Stimulated activated CD8-positive, alpha-beta memory T cell treated with anti-CD3 and anti-CD28 coated beads, Interleukin-12 subunit alpha, Interleukin-12 subunit beta, amount 100 ng/mL, for 4 hours (primary cell): ENCODE results near the gene LAMA2.

Experiments
- DNase-seq: peaks from one replicate; pipeline ENCODE4 v3.0.0-alpha.2; 2020; ENCODE audit warnings: low read depth

Gene LAMA2

GRCh38 chr6:129263176-129263575 is 380.2 kb downstream of the LAMA2 start:
- DNase-seq = no peak

- DNase-seq = no peak
Observed at GRCh38 chr6:129264480-129265045, 381.6 kb downstream of the LAMA2 start.

GRCh38 chr6:129267028-129267427 is 384.1 kb downstream of the LAMA2 start:
- no peak for DNase-seq

GRCh38 chr6:129269076-129269475 is 386.1 kb downstream of the LAMA2 start:
- DNase-seq = no peak

GRCh38 chr6:129269891-129270290 is 387.0 kb downstream of the LAMA2 start:
- DNase-seq = no peak

GRCh38 chr6:129270450-129270849 is 387.5 kb downstream of the LAMA2 start:
- no peak for DNase-seq

GRCh38 chr6:129273161-129273560 is 390.2 kb downstream of the LAMA2 start:
- DNase-seq = no peak

- DNase-seq = no peak
Observed at GRCh38 chr6:129276461-129276860, 393.5 kb downstream of the LAMA2 start.

GRCh38 chr6:129276986-129277385 is 394.0 kb downstream of the LAMA2 start:
- DNase-seq = no peak

GRCh38 chr6:129279343-129280292 is 396.7 kb downstream of the LAMA2 start:
- DNase-seq = no peak

GRCh38 chr6:129280293-129280644 is 397.3 kb downstream of the LAMA2 start:
- DNase-seq = no peak

GRCh38 chr6:129280749-129281148 is 397.8 kb downstream of the LAMA2 start:
- peak; percentile 1 for DNase-seq

GRCh38 chr6:129281168-129281796 is 398.3 kb downstream of the LAMA2 start:
- DNase-seq = no peak

GRCh38 chr6:129282019-129282418 is 399.1 kb downstream of the LAMA2 start:
- DNase-seq = no peak

GRCh38 chr6:129284225-129284624 is 401.3 kb downstream of the LAMA2 start:
- no peak for DNase-seq

- no peak for DNase-seq
Observed at GRCh38 chr6:129287231-129288177, 404.6 kb downstream of the LAMA2 start.

GRCh38 chr6:129289442-129289841 is 406.5 kb downstream of the LAMA2 start:
- DNase-seq = no peak

GRCh38 chr6:129292836-129293235 is 409.9 kb downstream of the LAMA2 start:
- DNase-seq = no peak

GRCh38 chr6:129297592-129297991 is 414.7 kb downstream of the LAMA2 start:
- DNase-seq = no peak

GRCh38 chr6:129302671-129303070 is 419.7 kb downstream of the LAMA2 start:
- no peak for DNase-seq

GRCh38 chr6:129306826-129307225 is 423.9 kb downstream of the LAMA2 start:
- DNase-seq = no peak

- no peak for DNase-seq
Observed at GRCh38 chr6:129307845-129308244, 424.9 kb downstream of the LAMA2 start.
